Peyer's patch (tissue), 4 donors: ENCODE data around the gene TNNC1. TPM values are rescaled to one million over a fixed set of nuclear protein-coding genes. Genes with fewer than 3 reads are reported as not detected.
A peak's percentile ranks its signal among the peaks of the same experiment; 100 is the strongest.

Experiments used
- DNase-seq, 3 donors: peaks; one replicate each; pipeline ENCODE4 v3.0.0-alpha.2; 2017 to 2019
- H3K27ac ChIP-seq, 4 donors: fragments of 200-600 bp; sonication (generic); one replicate each; pipeline ENCODE4 v1.5.1; 2016 to 2019
- H3K27me3 ChIP-seq, 2 donors: fragments of 200-600 bp; sonication (generic); one replicate each; pipeline ENCODE4 v1.5.1; 2019
- H3K36me3 ChIP-seq, 3 donors: fragments of 200-600 bp; sonication (generic); one replicate each; pipeline ENCODE4 v1.5.1; 2016 to 2019
- H3K4me1 ChIP-seq, 4 donors: fragments of 200-600 bp; sonication (generic); one replicate each; pipeline ENCODE4 v1.5.1; 2016 to 2019
- H3K4me3 ChIP-seq, 4 donors: fragments of 200-600 bp; sonication (generic); 1 replicate in 3 of 4; 2 replicates in 1 of 4; pipeline ENCODE4 v1.5.1; 2016 to 2019; ENCODE audit warnings: mild to moderate bottlenecking in 1 of 4
- H3K9me3 ChIP-seq, 4 donors: fragments of 200-600 bp; sonication (generic); one replicate each; pipeline ENCODE4 v1.5.1; 2016 to 2019; ENCODE audit warnings: mild to moderate bottlenecking in 1 of 4
- POLR2A ChIP-seq, 2 donors: fragments of 450-650 bp; IDR thresholded peaks; one replicate each; pipeline ENCODE4 v1.5.1; 2017; ENCODE audit warnings: antibody characterized with exemption in 2 of 2, mild to moderate bottlenecking in 2 of 2, moderate library complexity in 2 of 2
- total RNA-seq, 4 donors: library from RNA; depleted of rRNA; stranded (reverse); fragments of >200 nt; gene quantifications; one replicate each; pipeline ENCODE4 v1.1.0, GENCODE V29; 2016
- TF ChIP-seq, protein P1 (sequence below), 6 experiments: fragments of 450-650 bp in 4 of 6; fragments of 200-600 bp in 2 of 6; sonication (generic) in 1 of 6; IDR thresholded peaks; one replicate each; pipeline ENCODE4 v1.5.1; 2017 to 2019; ENCODE audit warnings: antibody characterized with exemption in 6 of 6, mild to moderate bottlenecking in 3 of 6, moderate library complexity in 1 of 6

The TNNC1 gene
- total RNA-seq, 4 donors from 2014 or later = not detected

DNA sequence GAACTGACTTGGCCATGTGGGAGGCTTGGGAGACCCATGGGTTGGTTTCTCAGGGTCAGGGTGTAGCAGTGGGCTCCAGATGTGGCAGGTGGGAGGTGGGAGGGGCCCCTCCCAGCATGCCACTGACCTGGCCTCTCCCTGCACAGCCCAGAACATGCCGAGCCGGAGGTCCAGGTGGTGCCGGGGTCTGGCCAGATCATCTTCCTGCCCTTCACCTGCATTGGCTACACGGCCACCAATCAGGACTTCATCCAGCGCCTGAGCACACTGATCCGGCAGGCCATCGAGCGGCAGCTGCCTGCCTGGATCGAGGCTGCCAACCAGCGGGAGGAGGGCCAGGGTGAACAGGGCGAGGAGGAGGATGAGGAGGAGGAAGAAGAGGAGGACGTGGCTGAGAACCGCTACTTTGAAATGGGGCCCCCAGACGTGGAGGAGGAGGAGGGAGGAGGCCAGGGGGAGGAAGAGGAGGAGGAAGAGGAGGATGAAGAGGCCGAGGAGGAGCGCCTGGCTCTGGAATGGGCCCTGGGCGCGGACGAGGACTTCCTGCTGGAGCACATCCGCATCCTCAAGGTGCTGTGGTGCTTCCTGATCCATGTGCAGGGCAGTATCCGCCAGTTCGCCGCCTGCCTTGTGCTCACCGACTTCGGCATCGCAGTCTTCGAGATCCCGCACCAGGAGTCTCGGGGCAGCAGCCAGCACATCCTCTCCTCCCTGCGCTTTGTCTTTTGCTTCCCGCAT is 33.4 kb upstream of the TNNC1 start:
- DNase-seq = no peak
- Histone ChIP-seq H3K27me3 (no peaks in the 10 kb centered on the region), H3K27ac (no peak overlapping the region), H3K4me1 (peaks cover 0 to 4% (median 0%) of the 10 kb centered on the region in 4 donors), H3K36me3 (peaks cover 0 to 79% (median 0%) of the 10 kb centered on the region in 3 donors), H3K9me3 (no peaks in the 10 kb centered on the region), H3K4me3 (no peak overlapping the region)
- no peak for TF ChIP-seq POLR2A (IDR thresholded peaks at IDR 0.05)
- TF ChIP-seq, protein P1, sequence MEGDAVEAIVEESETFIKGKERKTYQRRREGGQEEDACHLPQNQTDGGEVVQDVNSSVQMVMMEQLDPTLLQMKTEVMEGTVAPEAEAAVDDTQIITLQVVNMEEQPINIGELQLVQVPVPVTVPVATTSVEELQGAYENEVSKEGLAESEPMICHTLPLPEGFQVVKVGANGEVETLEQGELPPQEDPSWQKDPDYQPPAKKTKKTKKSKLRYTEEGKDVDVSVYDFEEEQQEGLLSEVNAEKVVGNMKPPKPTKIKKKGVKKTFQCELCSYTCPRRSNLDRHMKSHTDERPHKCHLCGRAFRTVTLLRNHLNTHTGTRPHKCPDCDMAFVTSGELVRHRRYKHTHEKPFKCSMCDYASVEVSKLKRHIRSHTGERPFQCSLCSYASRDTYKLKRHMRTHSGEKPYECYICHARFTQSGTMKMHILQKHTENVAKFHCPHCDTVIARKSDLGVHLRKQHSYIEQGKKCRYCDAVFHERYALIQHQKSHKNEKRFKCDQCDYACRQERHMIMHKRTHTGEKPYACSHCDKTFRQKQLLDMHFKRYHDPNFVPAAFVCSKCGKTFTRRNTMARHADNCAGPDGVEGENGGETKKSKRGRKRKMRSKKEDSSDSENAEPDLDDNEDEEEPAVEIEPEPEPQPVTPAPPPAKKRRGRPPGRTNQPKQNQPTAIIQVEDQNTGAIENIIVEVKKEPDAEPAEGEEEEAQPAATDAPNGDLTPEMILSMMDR (IDR thresholded peaks at IDR 0.05) = no peak

DNA sequence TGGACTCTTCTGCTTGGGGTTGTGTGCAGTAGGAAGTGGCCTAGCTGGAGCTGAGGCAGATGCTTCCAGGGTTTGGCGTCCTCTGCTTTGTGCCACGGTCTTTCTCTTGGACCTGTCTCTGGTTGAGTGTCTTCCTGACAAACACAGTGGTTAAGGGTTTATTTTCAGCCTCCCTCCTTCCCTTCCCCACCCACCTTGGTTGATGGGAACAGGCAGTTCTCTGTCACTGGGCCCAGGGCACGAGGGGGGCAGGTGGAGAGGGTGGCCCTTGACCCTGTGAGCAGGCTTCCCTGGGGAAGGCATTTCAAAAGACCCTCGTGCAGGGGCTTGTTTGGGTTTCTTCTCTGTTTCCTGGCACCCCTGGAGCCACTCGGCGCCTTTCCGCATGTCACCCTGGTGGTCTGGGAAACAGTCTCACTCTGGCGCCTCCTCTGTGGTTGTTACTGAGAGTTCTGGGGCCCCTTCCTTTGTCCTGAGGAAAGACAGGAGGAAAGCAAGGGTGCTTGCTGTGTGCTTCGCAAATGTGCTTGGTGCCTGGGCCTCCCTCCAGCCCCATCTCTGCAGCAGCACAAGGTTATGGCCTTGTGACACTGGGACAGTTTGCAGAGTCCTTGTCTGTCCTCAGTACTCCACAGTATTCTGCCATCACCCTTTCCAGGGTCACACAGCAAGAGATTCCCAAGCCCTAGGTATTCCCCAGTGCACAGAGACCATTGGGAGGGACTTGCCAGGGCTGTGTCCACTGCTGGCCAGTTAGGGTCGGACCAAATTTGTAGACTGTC is 31.0 kb upstream of the TNNC1 start:
- Histone ChIP-seq H3K9me3 (no peaks in the 10 kb centered on the region), H3K27me3 (no peaks in the 10 kb centered on the region), H3K4me3 (no peak overlapping the region), H3K4me1 (no peaks in the 10 kb centered on the region), H3K36me3 (peaks cover 0 to 78% (median 0%) of the 10 kb centered on the region in 3 donors), H3K27ac (no peak overlapping the region)
- DNase-seq = no peak
- TF ChIP-seq, protein P1 (IDR thresholded peaks at IDR 0.05) = no peak
- TF ChIP-seq POLR2A (IDR thresholded peaks at IDR 0.05) = no peak

DNA sequence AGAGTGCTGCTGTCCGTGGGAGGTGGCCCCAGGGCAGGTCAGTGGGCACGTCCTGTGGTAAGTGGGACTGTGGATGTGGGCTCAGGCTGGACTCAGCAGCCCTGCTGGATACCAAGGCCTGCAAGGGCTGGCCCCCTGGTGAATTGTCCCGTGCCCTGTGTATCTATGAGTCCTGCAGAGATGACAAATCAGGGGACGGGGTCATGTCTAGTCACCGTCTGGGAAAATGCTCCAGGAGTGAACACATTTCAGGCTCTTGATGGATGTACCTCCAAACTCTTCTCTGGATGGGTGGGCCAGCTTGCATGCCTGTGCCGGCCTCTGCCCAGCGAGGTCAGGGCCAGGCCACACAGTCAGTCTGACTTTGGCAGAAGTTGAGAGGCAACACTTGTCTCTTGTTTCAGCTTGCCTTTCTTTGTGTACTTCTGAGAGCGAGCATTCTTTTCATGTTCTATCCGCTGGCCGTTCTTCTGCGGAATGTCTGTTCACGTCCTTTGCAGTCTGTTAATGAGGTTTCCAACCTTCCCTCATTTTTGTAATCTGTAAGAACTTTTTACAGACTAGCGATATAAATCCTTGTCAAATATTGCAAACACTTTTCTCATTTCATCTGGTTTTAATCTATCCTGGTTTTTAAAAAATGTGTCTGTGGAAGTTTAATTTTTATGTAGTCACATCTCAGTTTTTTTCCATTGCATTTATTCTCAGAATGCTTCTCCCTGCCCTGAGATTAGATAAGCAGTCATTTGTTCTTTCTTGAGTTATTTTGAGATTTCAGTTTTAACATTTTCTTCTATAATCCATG is 29.9 kb upstream of the TNNC1 start:
- TF ChIP-seq, protein P1 (IDR thresholded peaks at IDR 0.05) = no peak
- no peak for TF ChIP-seq POLR2A (IDR thresholded peaks at IDR 0.05)
- Histone ChIP-seq H3K9me3 (no peaks in the 10 kb centered on the region), H3K27ac (peak overlapping the region in 1 of 4 donors; percentile 35), H3K36me3 (peaks cover 0 to 78% (median 0%) of the 10 kb centered on the region in 3 donors), H3K4me1 (no peaks in the 10 kb centered on the region), H3K4me3 (no peak overlapping the region), H3K27me3 (no peaks in the 10 kb centered on the region)
- DNase-seq = no peak

DNA sequence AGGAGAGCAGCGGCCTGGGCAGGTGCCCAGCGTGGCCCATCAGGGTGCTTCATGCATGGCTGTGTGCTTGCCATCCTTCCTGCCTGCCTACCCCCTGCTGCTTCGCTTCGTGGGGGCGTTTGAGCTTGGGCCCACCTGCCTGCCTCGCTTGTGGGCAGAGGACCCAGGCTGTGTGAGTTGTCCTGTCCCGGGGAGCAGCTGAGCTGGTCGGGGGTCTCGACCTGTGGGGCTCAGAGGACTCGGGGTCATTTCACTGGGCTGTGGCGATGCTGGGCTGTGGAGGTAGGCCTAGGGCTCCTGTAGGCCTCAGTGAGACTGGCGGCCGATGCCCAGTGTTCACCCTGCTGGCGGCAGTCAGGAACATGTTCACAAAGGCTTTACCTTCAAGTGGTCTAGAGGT is 29.2 kb upstream of the TNNC1 start:
- Histone ChIP-seq H3K27me3 (no peaks in the 10 kb centered on the region), H3K9me3 (no peaks in the 10 kb centered on the region), H3K4me1 (no peaks in the 10 kb centered on the region), H3K36me3 (peaks cover 0 to 78% (median 0%) of the 10 kb centered on the region in 3 donors), H3K4me3 (no peak overlapping the region), H3K27ac (peak overlapping the region in 1 of 4 donors; percentile 35)
- no peak for DNase-seq
- TF ChIP-seq, protein P1 (IDR thresholded peaks at IDR 0.05) = no peak
- no peak for TF ChIP-seq POLR2A (IDR thresholded peaks at IDR 0.05)

DNA sequence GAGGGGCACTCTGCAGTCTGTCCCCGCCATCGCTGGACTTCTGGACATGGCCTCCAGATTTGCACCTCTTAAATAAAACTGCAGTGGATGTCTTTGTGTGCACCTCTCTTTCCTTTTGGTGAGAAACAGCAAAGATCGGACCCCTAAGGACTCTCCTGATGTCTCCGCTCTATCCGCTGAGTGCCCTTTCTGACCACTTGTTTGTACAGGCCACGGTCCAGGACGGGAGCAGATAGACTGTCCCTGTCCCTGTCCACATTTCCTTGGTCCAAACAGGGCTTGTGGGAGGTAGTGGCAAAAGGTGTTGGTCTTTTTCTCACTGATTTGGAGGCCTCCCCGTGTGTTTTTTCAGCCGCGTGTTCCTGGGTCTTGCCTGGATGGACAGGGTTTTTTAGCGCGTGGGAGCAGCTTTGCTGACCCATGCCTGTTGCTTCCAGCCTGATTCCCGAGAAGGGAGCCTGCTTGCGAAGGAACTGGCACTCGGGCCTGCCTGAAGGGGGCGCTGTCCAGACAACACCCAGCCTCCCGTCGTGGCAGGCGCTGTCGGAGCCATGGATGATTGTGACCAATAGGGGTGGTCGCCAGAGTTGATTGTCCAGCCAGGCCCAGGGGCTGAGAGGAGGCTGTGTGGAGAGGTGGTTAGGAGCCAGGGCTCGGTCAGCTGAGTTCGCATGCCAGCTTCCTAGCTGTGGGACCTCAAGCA is 28.1 kb upstream of the TNNC1 start:
- DNase-seq = no peak
- H3K36me3 ChIP-seq = peaks cover 0 to 78% (median 3%) of the 10 kb centered on the region in 3 donors
- H3K4me3 ChIP-seq = no peak overlapping the region
- H3K27me3 ChIP-seq = no peaks in the 10 kb centered on the region
- H3K27ac ChIP-seq = no peak overlapping the region
- H3K9me3 ChIP-seq = no peaks in the 10 kb centered on the region
- no peak for TF ChIP-seq POLR2A (IDR thresholded peaks at IDR 0.05)
- TF ChIP-seq, protein P1 (IDR thresholded peaks at IDR 0.05) = no peak
- H3K4me1 ChIP-seq = no peaks in the 10 kb centered on the region
